Spleen (tissue), 7 donors: ENCODE measurements around the gene JAKMIP1.

Experiments used
- CTCF ChIP-seq, 11 experiments: fragments of 200-600 bp in 7 of 11; fragments of 450-650 bp in 4 of 11; sonication (generic) in 4 of 11; IDR thresholded peaks in 8 of 11; conservative IDR thresholded peaks in 3 of 11; 1 replicate in 7 of 11; 2 replicates in 4 of 11; pipeline versions ENCODE4 v1.4.0 to v1.8.0; 2016 to 2021; ENCODE audit warnings: antibody characterized with exemption in 11 of 11, inconsistent platforms in 4 of 11, mild to moderate bottlenecking in 1 of 11
- POLR2A ChIP-seq, 3 donors: fragments of 450-650 bp; IDR thresholded peaks; one replicate each; pipeline ENCODE4 v1.5.1; 2017; ENCODE audit warnings: antibody characterized with exemption in 3 of 3, mild to moderate bottlenecking in 1 of 3
- donor health status: DM: no; HTN: no; CAD: no; lungs with moderate emphysema.
- donor health status: DM: no; HTN: no; CAD: no.
- donor health status: DM: no; HTN: no; CAD: no.

- TF ChIP-seq POLR2A (IDR thresholded peaks at IDR 0.05) (no peak), CTCF (IDR thresholded peaks at IDR 0.05 in 8 of 11, conservative IDR thresholded peaks at IDR 0.05 in 3 of 11) (no peak)
Measured at GRCh38 chr4:6204871-6205566, 4.7 kb upstream of the JAKMIP1 start.
